Measurements from ENCODE around the gene RPL28. TPM values are rescaled to one million over a fixed set of nuclear protein-coding genes. Genes with fewer than 3 reads are reported as not detected.
"Not testable (repeated sequence)": the region's sequence is repeated elsewhere in the genome, so short reads cannot be mapped to it uniquely, and the experiment has no call there.

The RPL28 gene
- total RNA-seq, 1 donor: 310 TPM

DNA sequence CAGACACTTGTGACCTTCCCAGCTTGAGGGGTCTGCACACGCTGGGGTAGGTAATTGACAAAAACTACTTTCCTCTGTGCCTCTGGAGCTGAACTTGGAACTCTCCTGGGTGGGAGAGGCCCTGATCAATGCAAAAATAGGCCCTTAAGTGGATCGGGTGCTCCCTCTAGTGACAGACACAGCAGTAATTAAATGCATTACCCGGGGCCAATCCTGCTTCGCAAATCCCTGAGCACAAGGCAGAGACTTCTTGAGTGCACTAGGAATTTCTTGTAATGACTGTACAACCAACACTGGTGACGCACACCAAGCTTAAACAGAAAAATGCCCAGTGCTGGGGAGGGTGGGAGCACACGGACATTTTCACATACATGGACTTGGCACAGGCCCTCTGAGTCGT is 32.5 kb downstream of the RPL28 start:
- Histone ChIP-seq H3K4me1 (ENCODE audit: insufficient read depth, low read length) (no peaks in the 10 kb centered on the region), H3K4me2 (ENCODE audit: insufficient read depth, low read length) (no peak overlapping the region), H2AFZ (ENCODE audit: low read length) (no peak overlapping the region), H3K79me2 (ENCODE audit: insufficient read depth, low read length) (no peaks in the 10 kb centered on the region), H3K27ac (ENCODE audit: low read depth, low read length) (no peak overlapping the region), H4K20me1 (ENCODE audit: insufficient read depth, low read length) (no peaks in the 10 kb centered on the region), H3K27me3 (ENCODE audit: insufficient read depth, low read length) (peaks cover 3% of the 10 kb centered on the region), H3K9me3 (ENCODE audit: low read depth, low read length) (no peaks in the 10 kb centered on the region), H3K36me3 (ENCODE audit: insufficient read depth, low read length) (no peaks in the 10 kb centered on the region), H3K4me3 (ENCODE audit: insufficient read depth, low read length) (no peak overlapping the region)
- peak; percentile 96 for DNase-seq (ENCODE audit: insufficient read length, low spot score, missing footprints)
- peak; percentile 91 for TF ChIP-seq CTCF (IDR thresholded peaks at IDR 0.05; ENCODE audit: extremely low read depth, low read depth, low read length)

GRCh38 chr19:55419103-55419502 is 33.4 kb downstream of the RPL28 start:
- H3K4me1 ChIP-seq (ENCODE audit: insufficient read depth, low read length): no peaks in the 10 kb centered on the region
- no peak overlapping the region for H2AFZ ChIP-seq (ENCODE audit: low read length)
- no peaks in the 10 kb centered on the region for H3K36me3 ChIP-seq (ENCODE audit: insufficient read depth, low read length)
- H4K20me1 ChIP-seq (ENCODE audit: insufficient read depth, low read length): no peaks in the 10 kb centered on the region
- H3K4me2 ChIP-seq (ENCODE audit: insufficient read depth, low read length): no peak overlapping the region
- peaks cover 3% of the 10 kb centered on the region for H3K27me3 ChIP-seq (ENCODE audit: insufficient read depth, low read length)
- H3K4me3 ChIP-seq (ENCODE audit: insufficient read depth, low read length): no peak overlapping the region
- TF ChIP-seq CTCF (IDR thresholded peaks at IDR 0.05; ENCODE audit: extremely low read depth, low read depth, low read length): no peak
- H3K27ac ChIP-seq (ENCODE audit: low read depth, low read length): no peak overlapping the region
- no peaks in the 10 kb centered on the region for H3K79me2 ChIP-seq (ENCODE audit: insufficient read depth, low read length)
- no peak for DNase-seq (ENCODE audit: insufficient read length, low spot score, missing footprints)
- H3K9me3 ChIP-seq (ENCODE audit: low read depth, low read length): no peaks in the 10 kb centered on the region

GRCh38 chr19:55419624-55420236 is 34.0 kb downstream of the RPL28 start:
- no peaks in the 10 kb centered on the region for H3K4me1 ChIP-seq (ENCODE audit: insufficient read depth, low read length)
- H3K9me3 ChIP-seq (ENCODE audit: low read depth, low read length): no peaks in the 10 kb centered on the region
- H3K4me3 ChIP-seq (ENCODE audit: insufficient read depth, low read length): no peak overlapping the region
- no peaks in the 10 kb centered on the region for H4K20me1 ChIP-seq (ENCODE audit: insufficient read depth, low read length)
- H2AFZ ChIP-seq (ENCODE audit: low read length): no peak overlapping the region
- DNase-seq (ENCODE audit: insufficient read length, low spot score, missing footprints): no peak
- no peak for TF ChIP-seq CTCF (IDR thresholded peaks at IDR 0.05; ENCODE audit: extremely low read depth, low read depth, low read length)
- H3K4me2 ChIP-seq (ENCODE audit: insufficient read depth, low read length): no peak overlapping the region
- no peak overlapping the region for H3K27ac ChIP-seq (ENCODE audit: low read depth, low read length)
- no peaks in the 10 kb centered on the region for H3K36me3 ChIP-seq (ENCODE audit: insufficient read depth, low read length)
- no peaks in the 10 kb centered on the region for H3K79me2 ChIP-seq (ENCODE audit: insufficient read depth, low read length)
- peaks cover 7% of the 10 kb centered on the region for H3K27me3 ChIP-seq (ENCODE audit: insufficient read depth, low read length)

- not testable (repeated sequence) for H4K20me1 ChIP-seq (ENCODE audit: insufficient read depth, low read length); H3K36me3 ChIP-seq (ENCODE audit: insufficient read depth, low read length); H2AFZ ChIP-seq (ENCODE audit: low read length); H3K4me1 ChIP-seq (ENCODE audit: insufficient read depth, low read length); DNase-seq (ENCODE audit: insufficient read length, low spot score, missing footprints); H3K4me3 ChIP-seq (ENCODE audit: insufficient read depth, low read length); H3K27ac ChIP-seq (ENCODE audit: low read depth, low read length); H3K9me3 ChIP-seq (ENCODE audit: low read depth, low read length); H3K27me3 ChIP-seq (ENCODE audit: insufficient read depth, low read length); H3K4me2 ChIP-seq (ENCODE audit: insufficient read depth, low read length); H3K79me2 ChIP-seq (ENCODE audit: insufficient read depth, low read length)
These were observed 35.5 kb downstream of the RPL28 start for GRCh38 chr19:55421281-55421680.
